Measurements from ENCODE around the gene ATG4D.

ATG4D gene

DNA sequence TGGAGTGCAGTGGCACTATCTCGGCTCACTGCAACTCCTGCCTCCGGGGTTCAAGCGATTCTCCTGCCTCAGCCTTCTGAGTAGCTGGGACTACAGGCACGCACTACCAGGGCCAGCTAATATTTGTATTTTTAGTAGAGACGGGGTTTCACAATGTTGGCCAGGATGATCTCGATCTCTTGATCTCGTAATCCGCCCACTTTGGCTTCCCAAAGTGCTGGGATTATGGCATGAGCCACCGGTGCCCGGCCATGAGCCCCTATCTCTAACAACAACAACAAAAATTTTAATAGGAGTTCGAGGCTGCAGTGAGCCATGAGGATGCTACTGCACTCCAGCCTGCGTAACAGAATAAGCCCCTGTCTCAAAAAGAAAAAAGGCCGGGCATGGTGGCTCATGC lies 38.4 kb downstream of the ATG4D start:
- DNase-seq, result no peak

DNA sequence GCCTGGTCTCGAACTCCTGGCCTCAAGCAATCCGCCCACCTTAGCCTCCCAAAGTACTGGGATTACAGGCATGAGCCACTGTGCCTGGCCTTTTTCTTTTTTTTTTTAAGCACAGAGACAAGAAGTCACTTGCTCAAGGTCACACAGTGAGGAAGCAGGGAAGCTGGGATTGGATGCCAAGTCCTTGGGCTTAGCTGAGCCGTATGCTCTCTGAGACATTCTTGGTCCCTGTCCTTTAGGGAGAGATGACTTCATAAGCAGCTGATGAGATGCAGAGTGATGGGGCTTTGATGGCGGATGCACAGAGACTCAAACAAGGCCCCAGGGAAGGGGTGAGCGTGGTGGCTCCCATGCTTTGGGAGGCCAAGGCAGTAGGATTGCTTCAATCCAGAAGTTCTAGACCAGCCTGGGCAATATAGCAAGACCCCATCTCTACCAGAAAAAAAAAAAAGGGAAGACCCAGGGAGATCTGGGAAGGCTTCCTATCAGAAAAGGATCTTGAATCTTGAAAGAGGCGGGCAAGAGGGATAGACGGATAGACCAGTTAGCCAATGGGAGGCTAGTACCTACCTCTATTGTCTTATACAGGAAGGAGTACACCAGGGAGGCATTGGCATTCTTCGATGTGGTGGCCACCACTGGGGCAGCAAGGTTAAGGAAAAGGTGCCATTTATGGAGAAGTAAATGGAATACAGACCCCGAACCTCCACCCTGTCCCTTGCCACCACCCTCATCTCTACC lies 39.5 kb downstream of the ATG4D start:
- no peak for DNase-seq

DNA sequence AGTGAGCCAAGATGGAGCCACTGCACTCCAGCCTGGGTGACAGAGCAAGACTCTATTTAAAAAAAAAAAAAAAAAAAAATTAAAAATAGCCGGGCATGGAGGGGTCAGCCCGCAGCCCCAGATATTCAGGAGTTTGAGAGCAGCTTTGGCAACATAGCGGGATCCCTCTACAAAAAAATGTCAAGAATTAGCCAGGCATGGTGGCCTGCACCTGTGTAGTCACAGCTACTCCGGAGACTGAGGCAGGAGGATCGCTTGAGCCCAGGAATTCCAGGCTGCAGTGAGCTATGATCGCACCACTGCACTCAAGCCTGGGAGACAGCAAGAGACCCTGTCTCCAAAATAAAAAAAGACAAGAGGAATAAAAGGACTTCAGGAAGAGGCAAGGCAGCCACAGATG lies 42.7 kb downstream of the ATG4D start:
- no peak for DNase-seq

DNA sequence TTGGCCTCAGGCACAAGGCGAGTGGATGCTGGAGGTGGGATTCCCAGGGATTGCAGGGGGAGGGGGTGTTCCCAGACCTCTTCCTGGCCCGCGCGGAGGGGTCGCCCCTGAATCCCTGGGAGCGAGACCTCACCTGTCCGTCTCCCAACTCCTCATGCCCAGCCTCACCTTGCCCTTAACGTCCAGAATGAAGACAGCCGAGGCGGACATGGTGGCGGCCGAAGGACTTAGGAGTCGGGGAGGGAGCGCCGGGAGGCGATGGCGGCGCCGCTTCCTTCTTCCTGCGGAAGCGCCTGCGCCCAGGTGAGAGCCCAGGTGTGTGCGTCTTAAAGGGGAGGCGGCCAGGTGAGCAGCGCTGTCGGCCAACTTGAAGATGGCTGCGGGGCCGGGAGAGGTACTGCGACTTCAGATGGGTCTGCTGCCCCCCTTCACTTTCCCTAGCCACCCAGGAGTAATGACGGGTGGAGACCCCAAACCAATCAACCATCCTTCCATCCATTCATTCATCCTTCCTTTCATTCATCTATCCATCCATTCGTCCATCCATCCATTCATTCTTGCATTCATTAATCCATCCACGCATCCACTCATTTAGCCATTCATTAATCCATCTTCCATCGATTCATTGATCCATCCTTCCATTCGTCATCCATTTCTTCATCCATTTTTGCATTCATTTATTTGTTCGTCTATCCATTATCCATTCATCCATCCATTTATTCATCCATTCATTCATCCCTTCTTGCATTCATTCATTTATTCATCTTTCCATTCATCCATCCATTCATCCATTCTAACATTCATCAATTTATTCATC lies 43.5 kb downstream of the ATG4D start, which contains the start of gene AP1M2:
Gene AP1M2 (minus strand): TSS at position 291 of the 817 bp plus-strand sequence. CDS start 81 bp downstream, at position 210.
- DNase-seq, result peak; percentile 76

DNA sequence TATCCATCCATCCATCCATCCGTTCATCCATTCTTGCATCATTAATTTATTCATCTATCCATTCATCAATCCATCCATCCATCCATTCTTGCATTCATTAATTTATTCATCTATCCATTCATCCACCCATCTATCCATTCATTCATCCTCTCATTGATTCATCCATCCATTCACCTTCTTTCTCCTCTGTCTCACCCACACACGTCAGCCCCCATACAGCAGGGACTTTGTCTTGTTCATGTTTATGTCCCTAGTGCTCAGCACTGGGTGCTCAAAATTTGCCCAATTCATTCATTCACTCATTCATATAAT lies 44.1 kb downstream of the ATG4D start:
- no peak for DNase-seq

DNA sequence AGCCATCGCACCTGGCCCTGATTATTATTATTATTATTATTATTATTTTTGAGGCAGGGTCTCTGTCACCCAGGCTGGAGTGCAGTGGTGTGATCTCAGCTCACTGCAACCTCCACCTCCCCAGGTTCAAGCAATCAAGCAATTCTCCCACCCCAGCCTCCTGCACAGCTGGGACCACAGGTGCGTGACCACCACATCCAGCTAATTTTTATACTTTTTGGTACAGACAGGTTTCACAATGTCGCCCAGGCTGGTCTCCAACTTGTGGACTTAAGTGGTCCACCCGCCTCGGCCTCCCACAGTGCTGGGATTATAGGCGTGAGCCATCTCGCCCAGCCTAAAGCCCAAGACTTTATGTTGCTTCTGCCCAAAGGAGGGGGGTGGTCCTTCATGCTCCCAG lies 49.4 kb downstream of the ATG4D start:
- DNase-seq, result no peak

DNA sequence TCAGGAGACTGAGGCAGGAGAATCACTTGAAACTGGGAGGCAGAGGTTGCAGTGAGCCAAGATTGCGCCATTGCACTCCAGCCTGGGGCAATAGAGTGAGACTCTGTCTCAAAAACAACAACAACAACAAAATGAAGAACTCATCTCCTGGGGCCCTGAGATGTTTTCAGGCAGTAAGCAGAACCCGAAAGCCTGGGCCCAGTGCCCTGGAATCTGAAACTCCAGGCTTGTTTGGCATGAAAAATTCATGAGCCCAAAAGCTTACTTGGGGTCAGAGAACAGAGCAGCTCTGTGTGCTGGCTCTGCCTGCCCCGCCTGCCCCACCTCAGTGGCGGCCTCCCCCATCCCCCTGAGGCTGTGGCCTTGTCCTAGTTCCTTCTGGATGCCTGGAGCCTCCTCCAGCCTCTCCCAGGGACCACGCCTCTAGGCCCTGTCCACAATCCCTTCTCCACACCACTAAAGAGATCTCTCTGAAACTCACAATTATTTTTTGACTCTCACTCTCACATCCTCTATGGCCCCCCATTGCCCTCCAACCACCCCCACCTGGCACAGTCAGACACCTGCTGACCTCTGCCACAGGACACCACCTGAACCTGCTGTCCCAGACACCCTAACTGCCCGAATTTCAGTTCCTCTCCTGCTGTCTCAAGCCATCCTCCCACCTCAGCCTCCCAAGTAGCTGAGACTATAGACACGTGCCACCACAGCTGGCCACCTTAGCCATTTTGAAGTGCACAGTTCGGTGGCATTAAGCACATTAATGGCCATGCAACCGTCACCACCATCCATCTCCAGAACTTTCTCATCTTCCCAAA lies 50.3 kb downstream of the ATG4D start:
- no peak for DNase-seq

DNA sequence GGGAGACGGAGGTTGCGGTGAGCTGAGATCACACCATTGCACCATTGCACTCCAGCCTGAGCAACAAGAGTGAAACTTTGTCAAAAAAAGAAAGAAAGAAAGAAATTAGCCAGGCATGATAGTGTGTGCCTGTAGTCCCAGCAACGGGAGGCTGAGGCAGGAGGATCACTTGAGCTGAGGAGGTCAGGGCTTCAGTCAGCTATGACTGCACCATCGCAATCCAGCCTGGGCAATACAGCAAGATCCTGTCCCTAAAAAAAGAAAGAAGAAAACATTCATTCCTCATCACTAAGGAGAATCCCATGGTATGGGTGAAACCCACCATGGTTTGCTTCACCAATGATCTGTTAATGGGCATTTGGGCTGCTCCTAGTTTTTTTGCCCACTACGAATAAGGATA lies 56.4 kb downstream of the ATG4D start:
- no peak for DNase-seq

DNA sequence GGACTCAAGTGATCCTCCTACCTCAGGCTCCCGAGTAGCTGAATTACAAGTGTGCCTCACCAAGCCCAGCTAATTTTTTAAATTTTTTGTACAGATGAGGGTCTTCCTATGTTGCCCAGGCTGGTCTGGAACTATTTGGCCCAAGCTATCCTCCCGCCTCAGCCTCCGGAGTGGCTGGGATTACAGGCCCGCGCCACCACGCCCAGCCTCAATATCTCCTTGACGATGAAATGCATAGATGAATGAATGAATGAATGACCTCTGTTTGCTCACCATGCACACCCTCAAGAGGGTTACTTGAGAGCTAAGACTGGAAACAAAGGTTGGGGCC lies 58.3 kb downstream of the ATG4D start:
- no peak for DNase-seq

DNA sequence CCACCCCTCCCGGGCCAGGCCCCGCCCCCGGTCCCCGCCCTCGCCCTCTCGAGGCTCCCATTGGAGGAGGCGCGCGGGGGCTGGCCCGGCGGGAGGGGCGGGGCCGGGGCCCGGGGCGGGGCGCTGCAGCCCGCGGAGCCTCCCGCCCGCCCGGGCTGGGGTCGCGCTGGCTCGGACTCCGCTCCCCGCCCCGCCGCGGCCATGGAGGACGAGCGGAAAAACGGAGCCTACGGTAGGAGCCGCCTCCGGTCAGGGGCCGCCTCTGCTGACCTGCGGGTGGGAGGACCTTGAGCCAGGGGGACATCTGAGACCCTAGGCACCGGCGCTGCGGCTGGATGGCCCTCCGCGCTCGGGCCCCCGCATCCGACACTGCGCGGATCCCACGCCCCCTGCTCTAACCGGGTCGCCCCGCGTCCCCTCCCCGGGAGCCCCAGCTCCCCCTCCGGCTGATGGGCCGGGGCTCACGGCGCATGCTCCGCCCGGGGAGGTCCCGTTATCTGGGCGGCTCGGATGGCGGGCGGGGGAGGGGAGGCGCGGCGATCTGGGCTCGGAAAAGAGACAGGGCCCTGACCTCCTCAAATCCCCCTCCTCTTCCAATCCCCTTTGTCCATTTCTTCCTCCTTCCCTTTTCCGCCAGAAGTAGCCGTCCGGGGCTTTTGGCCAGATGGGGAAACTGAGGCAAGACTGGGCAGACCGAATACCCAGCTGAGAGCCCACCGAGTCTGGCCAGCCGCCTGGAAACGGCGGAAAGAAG lies 58.8 kb downstream of the ATG4D start:
- DNase-seq, result peak; percentile 35

Data from NCI-H510A (cell line).